Endometrium (tissue), 2 donors: ENCODE results near the gene NR3C1.

Experiments used
- FAIRE-seq: peaks from 2 replicates; lab custom pipeline; 2012; peaks lifted over from hg19 to GRCh38; lab: Jason Lieb, UNC
- donor health status: control.
- donor health status: control.

NR3C1 gene

GRCh38 chr5:143362664-143363227 lies 40.7 kb downstream of the NR3C1 start:
- no peak for FAIRE-seq

- FAIRE-seq = no peak
These were observed 42.0 kb downstream of the NR3C1 start for GRCh38 chr5:143361438-143361837.

GRCh38 chr5:143360755-143361154 lies 42.7 kb downstream of the NR3C1 start:
- no peak for FAIRE-seq

DNA sequence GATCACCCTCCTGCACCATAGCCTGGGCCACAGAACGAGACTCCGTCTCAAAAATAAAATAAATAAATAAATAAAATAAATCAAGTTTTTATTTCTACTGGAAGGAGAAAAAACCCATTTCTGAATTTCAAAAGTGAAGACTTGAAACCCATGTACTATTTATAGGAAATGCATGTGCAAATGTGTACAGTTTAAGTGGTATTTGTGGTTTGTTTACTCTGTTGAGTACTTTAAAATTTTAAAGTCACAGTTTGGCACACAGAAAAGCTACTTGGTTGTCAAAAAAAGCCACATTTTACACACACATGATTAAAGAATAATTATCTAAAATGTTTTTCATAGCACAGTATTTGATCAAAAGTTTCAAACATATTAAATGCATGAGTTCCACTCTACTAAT lies 43.6 kb downstream of the NR3C1 start:
- no peak for FAIRE-seq

DNA sequence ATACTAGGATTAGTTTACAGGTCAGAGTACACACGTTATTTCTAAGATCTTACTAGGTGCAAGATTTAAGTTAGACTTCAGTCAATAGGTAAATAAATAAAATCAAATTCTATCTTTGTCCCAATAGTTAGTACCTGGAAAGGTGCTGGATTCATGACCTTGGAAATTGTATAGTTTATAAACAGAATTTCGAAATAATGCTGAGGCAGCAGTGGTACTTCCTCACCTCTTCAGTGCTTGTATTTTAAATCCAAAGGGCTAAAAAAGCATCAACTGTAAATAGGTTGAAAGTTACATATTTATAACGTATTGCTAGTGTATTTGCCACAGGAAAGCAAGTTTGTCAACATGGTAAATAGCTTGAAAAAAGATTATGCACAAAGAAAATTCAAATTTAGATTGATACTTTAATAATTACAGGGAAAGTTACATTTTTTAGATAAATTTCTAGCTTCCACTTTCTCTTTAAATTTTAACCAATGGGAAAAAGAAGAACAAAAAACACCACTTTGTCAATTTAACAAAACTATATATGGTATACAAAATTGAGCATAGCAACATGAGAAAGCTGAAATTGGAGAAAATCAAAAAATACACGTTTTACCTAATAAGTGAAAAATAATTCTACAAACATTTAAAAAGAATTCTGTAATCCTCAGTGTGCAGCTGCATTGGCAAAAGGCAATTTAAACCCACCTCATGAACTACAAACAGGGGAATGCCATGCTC lies 46.5 kb downstream of the NR3C1 start:
- FAIRE-seq = no peak

- FAIRE-seq = peak; percentile 61
These were observed 47.8 kb downstream of the NR3C1 start for GRCh38 chr5:143355710-143356109.

GRCh38 chr5:143354025-143354424 lies 49.5 kb downstream of the NR3C1 start:
- FAIRE-seq = no peak

DNA sequence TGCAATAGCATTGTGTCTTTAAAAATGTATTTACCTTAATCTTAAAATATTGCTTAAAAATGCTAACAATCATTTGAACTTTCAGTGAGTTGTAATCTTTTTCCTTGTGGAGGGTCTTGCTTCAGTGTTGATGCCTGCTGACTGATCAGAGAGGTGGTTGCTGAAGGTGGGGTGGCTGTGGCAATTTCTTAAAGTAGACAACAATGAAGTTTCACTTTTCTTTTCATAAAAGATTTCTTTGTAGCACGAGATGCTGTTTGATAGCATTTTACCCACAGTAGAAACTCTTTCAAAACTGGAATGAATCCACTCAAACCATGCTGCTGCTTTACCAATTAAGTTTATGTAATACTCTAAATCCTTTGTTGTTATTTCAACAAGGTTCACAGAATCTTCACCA lies 50.8 kb downstream of the NR3C1 start:
- no peak for FAIRE-seq

GRCh38 chr5:143350751-143351602 lies 52.5 kb downstream of the NR3C1 start:
- FAIRE-seq = no peak

DNA sequence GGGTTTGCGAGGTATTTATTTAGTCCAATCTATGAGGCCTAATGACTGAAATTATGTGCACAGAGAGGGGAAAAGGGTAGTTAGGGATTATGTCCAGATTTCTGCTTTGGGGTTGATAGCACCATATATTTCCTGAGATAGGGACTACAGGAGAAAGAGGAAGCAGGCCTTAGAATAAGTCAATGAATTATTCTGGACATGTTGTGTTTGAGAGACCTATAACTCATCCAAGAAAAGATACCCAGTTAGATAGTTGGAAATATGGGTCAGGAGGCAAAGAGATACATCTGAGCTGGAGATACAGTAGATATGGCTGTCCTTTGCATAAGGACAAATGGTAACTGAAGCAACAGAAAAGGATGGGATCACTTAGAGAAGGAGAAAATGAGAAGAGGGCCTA lies 53.1 kb downstream of the NR3C1 start:
- FAIRE-seq = no peak

- FAIRE-seq = no peak
These were observed 54.3 kb downstream of the NR3C1 start for GRCh38 chr5:143349177-143349576.

DNA sequence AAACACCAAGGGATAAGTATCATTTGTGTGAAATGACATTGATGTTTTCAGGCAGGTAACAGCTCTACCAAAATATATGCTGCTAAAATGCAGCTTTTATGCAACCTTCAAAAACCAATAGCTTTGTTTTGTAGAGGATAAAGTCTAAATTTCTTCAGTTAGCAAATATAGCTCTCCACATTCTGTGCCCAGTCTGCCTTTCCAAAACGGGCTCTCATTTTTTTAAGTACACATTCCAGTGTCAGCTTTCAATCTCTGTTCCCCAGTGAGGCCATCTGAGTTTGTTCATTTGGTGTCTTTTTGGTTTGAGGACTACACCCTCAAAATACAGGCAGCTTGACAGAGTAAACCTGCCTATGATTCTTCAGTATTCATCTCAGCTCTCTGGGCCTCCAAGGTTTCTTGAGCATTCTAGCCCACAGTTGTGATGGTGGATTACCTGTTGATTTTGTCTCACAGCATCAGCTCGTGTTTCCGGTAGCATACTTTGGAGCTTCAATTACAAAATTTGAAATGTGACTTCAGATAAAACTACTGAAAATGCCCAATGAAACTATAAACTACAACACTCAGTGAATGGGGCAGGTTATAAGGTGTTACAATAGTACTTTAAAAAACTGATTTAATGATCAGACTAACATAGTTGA lies 55.7 kb downstream of the NR3C1 start:
- no peak for FAIRE-seq

DNA sequence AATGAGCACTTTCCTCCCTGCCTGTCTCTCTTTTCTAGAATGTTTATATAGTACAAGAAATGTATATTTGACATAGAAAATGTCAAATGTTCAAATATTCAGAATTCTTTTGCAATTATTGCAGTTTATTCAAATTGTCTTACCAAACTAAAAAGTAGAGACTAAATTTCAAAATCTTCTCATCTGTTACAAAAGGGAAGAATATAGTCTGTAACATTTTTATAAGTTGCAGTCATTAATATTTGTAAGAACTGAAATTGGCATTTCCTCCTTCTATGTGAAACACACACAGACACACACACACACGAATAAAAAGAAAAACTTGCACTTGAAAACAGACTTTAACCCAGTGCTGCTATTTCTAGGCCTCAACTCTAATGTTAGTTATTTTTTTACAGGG lies 56.4 kb downstream of the NR3C1 start:
- FAIRE-seq = no peak

GRCh38 chr5:143345671-143346440 lies 57.6 kb downstream of the NR3C1 start:
- no peak for FAIRE-seq

GRCh38 chr5:143343042-143343441 lies 60.4 kb downstream of the NR3C1 start:
- no peak for FAIRE-seq

DNA sequence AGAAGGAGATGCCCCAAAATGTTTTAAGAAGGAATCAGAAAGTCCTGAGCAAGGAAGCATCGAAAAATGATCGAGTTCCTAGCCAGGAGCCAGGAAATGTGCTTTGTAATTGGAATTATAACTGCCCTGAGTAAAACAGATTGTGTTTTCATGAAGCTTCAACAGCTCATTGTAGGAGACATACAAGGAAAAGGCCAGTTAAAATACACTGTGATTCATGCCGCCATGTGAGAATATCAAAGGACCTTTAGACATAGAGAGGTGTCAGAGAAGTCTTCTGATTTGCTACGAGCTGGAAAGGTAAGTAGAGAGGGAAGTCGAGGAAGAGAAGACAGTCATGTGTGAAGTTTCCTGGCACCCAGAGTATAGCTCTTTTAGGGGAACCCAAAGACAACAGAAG lies 60.9 kb downstream of the NR3C1 start:
- no peak for FAIRE-seq

- no peak for FAIRE-seq
These were observed 61.5 kb downstream of the NR3C1 start for GRCh38 chr5:143341807-143342570.

GRCh38 chr5:143340891-143341685 lies 62.4 kb downstream of the NR3C1 start:
- no peak for FAIRE-seq

DNA sequence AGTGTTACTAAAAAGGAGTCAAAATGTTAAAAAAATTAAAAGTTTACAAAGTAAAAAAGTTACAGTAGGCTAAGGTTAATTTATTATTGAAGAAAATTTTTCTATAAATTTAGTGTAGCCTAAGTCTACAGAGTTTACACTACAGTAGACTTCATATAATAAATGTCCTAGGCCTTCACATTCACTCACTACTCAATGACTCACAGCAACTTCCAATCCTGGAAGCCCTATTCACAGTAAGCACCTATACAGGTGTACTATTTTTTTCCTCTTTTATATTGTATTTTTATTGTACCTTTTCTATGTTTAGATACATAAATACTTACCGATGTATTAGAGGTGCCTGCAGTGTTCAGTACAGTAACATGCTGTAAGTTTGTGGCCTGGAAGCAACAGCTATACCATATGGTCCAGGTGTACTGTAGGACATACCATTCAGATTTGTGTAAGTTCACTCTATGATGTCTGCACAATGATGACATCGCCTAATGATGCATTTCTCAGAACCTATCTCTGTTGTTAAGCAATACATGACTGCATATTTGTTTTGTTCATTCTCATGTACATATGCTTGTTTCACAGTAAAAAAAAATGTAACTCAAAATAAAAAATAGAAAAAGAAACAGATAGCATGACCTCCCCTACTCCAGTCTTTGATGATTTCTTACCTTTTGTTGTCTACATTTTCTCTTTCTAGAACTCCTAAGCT lies 64.7 kb downstream of the NR3C1 start:
- peak; percentile 23 for FAIRE-seq

- no peak for FAIRE-seq
These were observed 65.5 kb downstream of the NR3C1 start for GRCh38 chr5:143337946-143338345.
